SK-N-SH (cell line): ENCODE results near the gene UBB. TPM values are rescaled to one million over a fixed set of nuclear protein-coding genes. Genes with fewer than 3 reads are reported as not detected.

Experiments used
- CTCF ChIA-PET: fragments of 300-600, 350-600 bp; formaldehyde crosslinking; extraction: SDS; loops from one replicate; lab custom pipeline; 2021; lab: Yijun Ruan, JAX
- POLR2A ChIA-PET: fragments of 350-600 bp; sonication (Branson Sonifier 250); formaldehyde crosslinking; extraction: SDS; loops from one replicate; lab custom pipeline; 2020; ENCODE audit warnings: antibody characterized with exemption, inconsistent platforms; lab: Yijun Ruan, JAX
- DNase-seq: peaks from one replicate; pipeline ENCODE4 v3.0.0; 2012
- H2AFZ ChIP-seq: fragments of 200-600 bp; sonication (generic); 2 replicates; pipeline ENCODE4 v1.8.1; 2016; ENCODE audit warnings: antibody characterized with exemption, mild to moderate bottlenecking, low read depth
- H3F3A ChIP-seq: fragments of 200-600 bp; sonication (generic); replicated peaks from 2 replicates; pipeline ENCODE3; 2016; ENCODE audit warnings: antibody characterized with exemption, mild to moderate bottlenecking; ENCODE audit not compliant: insufficient read depth
- H3K27ac ChIP-seq, 2 experiments: fragments of 200-500 bp in 1 of 2; fragments of 200-600 bp in 1 of 2; sonication (Bioruptor generic) in 1 of 2; sonication (generic), shearing (Covaris generic) in 1 of 2; 2 replicates each; pipeline versions ENCODE4 v1.5.1 to v1.6.1; 2014 to 2016; ENCODE audit warnings: low read depth in 2 of 2, inconsistent platforms in 1 of 2, low read length in 1 of 2, mild to moderate bottlenecking in 1 of 2, mixed read lengths in 1 of 2
- H3K27me3 ChIP-seq: fragments of 200-600 bp; sonication (generic), shearing (Covaris generic); 2 replicates; pipeline ENCODE4 v1.6.1; 2016; ENCODE audit warnings: mixed run types; ENCODE audit not compliant: insufficient read depth
- H3K36me3 ChIP-seq, 2 experiments: fragments of 200-500 bp in 1 of 2; fragments of 200-600 bp in 1 of 2; sonication (Bioruptor generic) in 1 of 2; sonication (generic) in 1 of 2; replicated peaks in 1 of 2; 2 replicates each; pipeline versions ENCODE3 to v1.5.1; 2014 to 2016; ENCODE audit warnings: low read length in 1 of 2, mild to moderate bottlenecking in 1 of 2; ENCODE audit not compliant: insufficient read depth in 2 of 2, control insufficient read depth in 1 of 2
- H3K4me1 ChIP-seq, 2 experiments: fragments of 200-500 bp in 1 of 2; fragments of 200-600 bp in 1 of 2; sonication (Bioruptor generic) in 1 of 2; sonication (generic), shearing (Covaris generic) in 1 of 2; 2 replicates each; pipeline versions ENCODE4 v1.5.1 to v1.6.1; 2014 to 2016; ENCODE audit warnings: low read depth in 1 of 2, low read length in 1 of 2, mixed run types in 1 of 2; ENCODE audit not compliant: insufficient read depth in 2 of 2, control insufficient read depth in 1 of 2
- H3K4me2 ChIP-seq: fragments of 200-600 bp; sonication (generic), shearing (Covaris generic); 2 replicates; pipeline ENCODE4 v1.6.1; 2017; ENCODE audit warnings: mixed run types
- H3K4me3 ChIP-seq, 2 experiments: fragments of 200-500 bp in 1 of 2; fragments of 200-600 bp in 1 of 2; sonication (Bioruptor generic) in 1 of 2; sonication (generic), shearing (Covaris generic) in 1 of 2; 2 replicates each; pipeline versions ENCODE4 v1.5.1 to v1.8.1; 2014 to 2016; ENCODE audit warnings: low read depth in 2 of 2, inconsistent platforms in 1 of 2, low read length in 1 of 2, mild to moderate bottlenecking in 1 of 2, mixed read lengths in 1 of 2, moderate library complexity in 1 of 2
- H3K79me2 ChIP-seq: fragments of 200-600 bp; sonication (generic); 2 replicates; pipeline ENCODE4 v1.8.1; 2017; ENCODE audit warnings: mild to moderate bottlenecking; ENCODE audit not compliant: insufficient read depth
- H3K9ac ChIP-seq: fragments of 200-600 bp; sonication (generic); 2 replicates; pipeline ENCODE4 v1.6.1; 2017; ENCODE audit warnings: mixed run types
- H3K9me2 ChIP-seq: fragments of 200-600 bp; sonication (generic); 2 replicates; pipeline ENCODE4 v1.6.1; 2017; ENCODE audit warnings: mixed run types
- H3K9me3 ChIP-seq: fragments of 200-600 bp; sonication (generic); 2 replicates; pipeline ENCODE4 v1.6.1; 2017; ENCODE audit warnings: mixed run types, mild to moderate bottlenecking, moderate library complexity
- H4K20me1 ChIP-seq: fragments of 200-600 bp; sonication (generic); 2 replicates; pipeline ENCODE4 v1.6.1; 2017; ENCODE audit warnings: mild to moderate bottlenecking, mixed run types; ENCODE audit not compliant: insufficient read depth
- CHD2 ChIP-seq: fragments of 150-350 bp; IDR thresholded peaks from 2 replicates; pipeline ENCODE4 v1.6.1; 2018; ENCODE audit warnings: low read length; ENCODE audit not compliant: partially characterized antibody
- CTCF ChIP-seq: fragments of 200-600 bp; sonication (generic); IDR thresholded peaks from 2 replicates; pipeline ENCODE4 v1.6.1; 2017; ENCODE audit warnings: antibody characterized with exemption, mild to moderate bottlenecking, moderate library complexity
- ELF1 ChIP-seq: IDR thresholded peaks from 2 replicates; pipeline ENCODE4 v1.4.0; 2012
- EP300 ChIP-seq, 2 experiments: IDR thresholded peaks; 2 replicates each; pipeline versions ENCODE4 v1.4.0 to v1.6.1; 2012; ENCODE audit warnings: borderline replicate concordance in 1 of 2, low read depth in 1 of 2, low read length in 1 of 2
- EZH2phosphoT487 ChIP-seq: fragments of 200-600 bp; sonication (generic); IDR thresholded peaks from 2 replicates; pipeline ENCODE4 v1.6.1; 2017; ENCODE audit warnings: low read depth, mixed run types, mild to moderate bottlenecking, antibody characterized with exemption, moderate library complexity, borderline replicate concordance
- FOXJ3 ChIP-seq: sonication (generic); formaldehyde crosslinking; IDR thresholded peaks from 2 replicates; pipeline ENCODE4 v1.5.1; 2020; ENCODE audit warnings: mild to moderate bottlenecking, missing genetic modification reagents
- FOXM1 ChIP-seq: IDR thresholded peaks from 2 replicates; pipeline ENCODE4 v1.4.0; 2012; ENCODE audit warnings: low read depth, mild to moderate bottlenecking
- GABPA ChIP-seq: IDR thresholded peaks from 2 replicates; pipeline ENCODE4 v1.4.0; 2012; ENCODE audit warnings: low read depth, mild to moderate bottlenecking
- GATA2 ChIP-seq: sonication (generic); formaldehyde crosslinking; IDR thresholded peaks from 2 replicates; pipeline ENCODE4 v1.5.0; 2020; ENCODE audit warnings: mild to moderate bottlenecking, missing genetic modification reagents
- IRF3 ChIP-seq: fragments of 150-350 bp; IDR thresholded peaks from 2 replicates; pipeline ENCODE4 v1.6.1; 2016; ENCODE audit warnings: mild to moderate bottlenecking, low read depth, low read length
- JUND ChIP-seq: IDR thresholded peaks from 2 replicates; pipeline ENCODE4 v1.4.0; 2012
- MAX ChIP-seq: IDR thresholded peaks from 2 replicates; pipeline ENCODE4 v1.4.0; 2012; ENCODE audit warnings: low read depth
- MEF2A ChIP-seq: IDR thresholded peaks from 2 replicates; pipeline ENCODE4 v1.4.0; 2012; ENCODE audit warnings: low read depth, borderline replicate concordance
- NFIC ChIP-seq: IDR thresholded peaks from 2 replicates; pipeline ENCODE4 v1.4.0; 2012; ENCODE audit warnings: borderline replicate concordance
- RAD21 ChIP-seq: IDR thresholded peaks from 2 replicates; pipeline ENCODE4 v1.6.1; 2012; ENCODE audit warnings: mild to moderate bottlenecking, low read length
- REST ChIP-seq: IDR thresholded peaks from 2 replicates; pipeline ENCODE4 v1.6.1; 2012; ENCODE audit warnings: mild to moderate bottlenecking, low read depth, low read length, moderate library complexity
- RFX5 ChIP-seq: IDR thresholded peaks from 2 replicates; pipeline ENCODE4 v1.6.1; 2012; ENCODE audit warnings: mild to moderate bottlenecking, improper control_type of control experiment, low read length
- RXRA ChIP-seq: IDR thresholded peaks from 2 replicates; pipeline ENCODE4 v1.4.0; 2012; ENCODE audit warnings: low read depth, mild to moderate bottlenecking, borderline replicate concordance
- SMC3 ChIP-seq: IDR thresholded peaks from 2 replicates; pipeline ENCODE4 v1.6.1; 2012; ENCODE audit warnings: low read depth, low read length, improper control_type of control experiment
- TCF12 ChIP-seq: IDR thresholded peaks from 2 replicates; pipeline ENCODE4 v1.4.0; 2012
- TEAD4 ChIP-seq: IDR thresholded peaks from 2 replicates; pipeline ENCODE4 v1.4.0; 2012; ENCODE audit warnings: mild to moderate bottlenecking, borderline replicate concordance; ENCODE audit not compliant: insufficient read depth
- USF1 ChIP-seq: IDR thresholded peaks from 2 replicates; pipeline ENCODE4 v1.4.0; 2012; ENCODE audit warnings: low read depth, borderline replicate concordance
- YY1 ChIP-seq: IDR thresholded peaks from 2 replicates; pipeline ENCODE4 v1.4.0; 2012; ENCODE audit warnings: low read depth, mild to moderate bottlenecking
- WGBS: methylation state at CpG from one replicate; pipeline ENCODE4 v1.1.6; 2017; ENCODE audit warnings: low lambda C conversion rate; 5-methylcytosine and 5-hydroxymethylcytosine counted together
- polyA plus RNA-seq, 3 experiments: library from polyadenylated mRNA; depleted of rRNA; stranded (reverse); fragments of >200 nt; gene quantifications; 2 replicates each; pipeline ENCODE4 v1.2.3, GENCODE V29; 2012

UBB gene
- polyA plus RNA-seq, 1 of the 3 experiments (the other 2 are of a cell fraction): 2,693 TPM

GRCh38 chr17:16419929-16420271, 39.0 kb downstream of the UBB start (continued):
- no peak for TF ChIP-seq RFX5
- TF ChIP-seq EP300 (IDR thresholded peaks at IDR 0.05; ENCODE audit: borderline replicate concordance in 1 of 2, low read depth in 1 of 2, low read length in 1 of 2): peak in 1 of 2 experiments; percentile 89; a peak in 2 of 4 replicates
- peak; percentile 76 for TF ChIP-seq NFIC
- TF ChIP-seq EZH2phosphoT487: no peak
- no peak for TF ChIP-seq MAX
- TF ChIP-seq ELF1: no peak; the same call in 1 of the 2 replicates
- TF ChIP-seq REST: no peak
- no peak for TF ChIP-seq USF1
- no peak for TF ChIP-seq GATA2 (CRISPR knock-in tag)
- TF ChIP-seq FOXM1: no peak
- no peak for TF ChIP-seq CHD2
- no peak for TF ChIP-seq FOXJ3 (CRISPR knock-in tag)
- TF ChIP-seq JUND: peak; percentile 91; the same call in 1 of the 2 replicates
- no peak for TF ChIP-seq YY1
- no peak for TF ChIP-seq IRF3
- 0 out of 2 replicates have a peak, but pooled peaks have one; percentile 51 for TF ChIP-seq TEAD4
- TF ChIP-seq TCF12: peak; percentile 87
- no peak for TF ChIP-seq MEF2A
- TF ChIP-seq, all 33 proteins: peak for 12

- no peaks in the 10 kb centered on the region for H3K9me3 ChIP-seq
- WGBS: 93% methylated on average over 7 of the region's 7 CpGs
- no peak overlapping the region for H3K4me3 ChIP-seq
- no peak for DNase-seq
- no peaks in the 10 kb centered on the region for H3K36me3 ChIP-seq
- no peaks in the 10 kb centered on the region for H3K79me2 ChIP-seq
- peaks cover 26 to 34% of the 10 kb centered on the region in 2 experiments for H3K4me1 ChIP-seq
- no peaks in the 10 kb centered on the region for H4K20me1 ChIP-seq
- no peaks in the 10 kb centered on the region for H3K9me2 ChIP-seq
- no peak overlapping the region for H3K27ac ChIP-seq
- CTCF ChIA-PET: no interaction called here
- no peak overlapping the region for H3K4me2 ChIP-seq
- H3K27me3 ChIP-seq: no peaks in the 10 kb centered on the region
- TF ChIP-seq TEAD4 (no peak), RXRA (no peak), GABPA (no peak), NFIC (no peak), CTCF (no peak), GATA2 (CRISPR knock-in tag) (no peak), TCF12 (no peak), RAD21 (no peak), SMC3 (no peak), EP300 (IDR thresholded peaks at IDR 0.05; ENCODE audit: borderline replicate concordance in 1 of 2, low read depth in 1 of 2, low read length in 1 of 2) (no peak)
- no peak overlapping the region for H3K9ac ChIP-seq
- H3F3A ChIP-seq: peaks cover 34% of the 10 kb centered on the region
- H2AFZ ChIP-seq: no peak overlapping the region
- POLR2A ChIA-PET: no interaction called here
Measured at GRCh38 chr17:16422416-16422815, 41.5 kb downstream of the UBB start.
